WTC11 (cell line): ENCODE data around the gene CHMP5. TPM values are rescaled to one million over a fixed set of nuclear protein-coding genes. Genes with fewer than 3 reads are reported as not detected.

Source experiments
- ATAC-seq: fragments of 200-7000 bp; cut with Tn5 transposase; 2 replicates; pipeline ENCODE4 v1.10.0; 2021; ENCODE audit warnings: mild to moderate bottlenecking, moderate library complexity
- CTCF ChIA-PET: fragments of 300-600 bp; sonication (Branson Sonifier 250); formaldehyde crosslinking; loops from one replicate; lab custom pipeline; 2021; ENCODE audit warnings: antibody characterized with exemption; lab: Charles Lee
- POLR2A ChIA-PET: fragments of 350-600 bp; sonication (Branson Sonifier 250); formaldehyde crosslinking; loops from one replicate; lab custom pipeline; 2021; ENCODE audit warnings: antibody characterized with exemption; lab: Charles Lee
- DNase-seq: peaks from one replicate; pipeline ENCODE4 v3.0.0; 2021; ENCODE audit warnings: low spot score
- H3K27ac Mint-ChIP-seq: 2 replicates; pipeline ENCODE4 v1.8.0; 2021; ENCODE audit warnings: mixed read lengths
- H3K27me3 Mint-ChIP-seq: 2 replicates; pipeline ENCODE4 v1.8.0; 2021; ENCODE audit warnings: low read depth, mild to moderate bottlenecking, moderate library complexity, mixed read lengths
- H3K36me3 Mint-ChIP-seq: 2 replicates; pipeline ENCODE4 v1.8.0; 2021; ENCODE audit warnings: mixed read lengths
- H3K4me1 Mint-ChIP-seq: 2 replicates; pipeline ENCODE4 v1.8.0; 2022; ENCODE audit warnings: mixed read lengths
- H3K4me3 Mint-ChIP-seq: 2 replicates; pipeline ENCODE4 v1.8.0; 2021; ENCODE audit warnings: mild to moderate bottlenecking, moderate library complexity, mixed read lengths
- H3K9me3 Mint-ChIP-seq: 2 replicates; pipeline ENCODE4 v1.8.0; 2021; ENCODE audit warnings: mixed read lengths
- AR ChIP-seq: fragments of 250-450 bp; sonication (Bioruptor Pico); IDR thresholded peaks from 2 replicates; pipeline ENCODE4 v1.9.0; 2021; ENCODE audit warnings: mild to moderate bottlenecking
- CDX4 ChIP-seq: fragments of 250-450 bp; sonication (Bioruptor Pico); IDR thresholded peaks from 2 replicates; pipeline ENCODE4 v1.9.0; 2021; ENCODE audit warnings: moderate library complexity, mild to moderate bottlenecking, inconsistent platforms, borderline replicate concordance
- CREB1 ChIP-seq: sonication (generic); formaldehyde crosslinking; IDR thresholded peaks from 2 replicates; pipeline ENCODE4 v1.8.0; 2023; ENCODE audit warnings: mild to moderate bottlenecking, missing genetic modification reagents
- CTCF ChIP-seq: fragments of 200-600 bp; IDR thresholded peaks from 2 replicates; pipeline ENCODE4 v1.8.0; 2022; ENCODE audit warnings: antibody characterized with exemption
- EMX1 ChIP-seq: fragments of 250-450 bp; sonication (Bioruptor Pico); IDR thresholded peaks from 2 replicates; pipeline ENCODE4 v1.8.0; 2021; ENCODE audit warnings: mild to moderate bottlenecking
- ERG ChIP-seq: fragments of 250-450 bp; sonication (Bioruptor Pico); IDR thresholded peaks from 2 replicates; pipeline ENCODE4 v1.8.0; 2021; ENCODE audit warnings: mild to moderate bottlenecking
- FOXK1 ChIP-seq: sonication (generic); formaldehyde crosslinking; IDR thresholded peaks from 2 replicates; pipeline ENCODE4 v1.8.0; 2022; ENCODE audit warnings: mild to moderate bottlenecking, moderate library complexity, missing genetic modification reagents
- FOXP1 ChIP-seq: sonication (generic); formaldehyde crosslinking; IDR thresholded peaks from 2 replicates; pipeline ENCODE4 v1.8.0; 2022; ENCODE audit warnings: missing genetic modification reagents, mild to moderate bottlenecking, moderate library complexity, borderline replicate concordance
- GTF2I ChIP-seq: fragments of 250-450 bp; sonication (Bioruptor Pico); conservative IDR thresholded peaks from 2 replicates; pipeline ENCODE4 v1.4.0; 2021; ENCODE audit warnings: mild to moderate bottlenecking
- JUN ChIP-seq: sonication (generic); formaldehyde crosslinking; IDR thresholded peaks from 2 replicates; pipeline ENCODE4 v1.8.0; 2023; ENCODE audit warnings: mild to moderate bottlenecking, missing genetic modification reagents
- RELA ChIP-seq: sonication (generic); formaldehyde crosslinking; IDR thresholded peaks from 2 replicates; pipeline ENCODE4 v1.8.1; 2022; ENCODE audit warnings: missing genetic modification reagents, mild to moderate bottlenecking, borderline replicate concordance
- SMAD4 ChIP-seq: sonication (generic); formaldehyde crosslinking; IDR thresholded peaks from 2 replicates; pipeline ENCODE4 v1.8.0; 2022; ENCODE audit warnings: mild to moderate bottlenecking, missing genetic modification reagents
- TEAD4 ChIP-seq: sonication (generic); formaldehyde crosslinking; IDR thresholded peaks from 2 replicates; pipeline ENCODE4 v1.8.0; 2022; ENCODE audit warnings: mild to moderate bottlenecking, missing genetic modification reagents
- ZMAT4 ChIP-seq: fragments of 250-450 bp; sonication (Bioruptor Pico); IDR thresholded peaks from 2 replicates; pipeline ENCODE4 v1.9.0; 2021; ENCODE audit warnings: mild to moderate bottlenecking
- ZNF138 ChIP-seq: sonication (generic); formaldehyde crosslinking; conservative IDR thresholded peaks from 2 replicates; pipeline ENCODE4 v1.8.1; 2022; ENCODE audit warnings: mild to moderate bottlenecking, moderate library complexity, missing genetic modification reagents
- total RNA-seq: library from RNA; stranded (reverse); gene quantifications from 3 replicates; pipeline ENCODE4 v1.2.3, GENCODE V29; 2021

Gene CHMP5
- total RNA-seq, 1 experiment from 2014 or later, result 46.2 TPM

GRCh38 chr9:33289496-33289895 lies 24.6 kb downstream of the CHMP5 start:
- no peaks in the 10 kb centered on the region for H3K9me3 Mint-ChIP-seq
- POLR2A ChIA-PET, result interaction anchor here (1.2 to 1.5 kb wide), 5 partner anchors 13 to 264 kb away, joined by 3 to 13 read pairs (median 6); partner anchors contain the start of genes BAG1, CHMP5, DNAJA1 and NOL6
- peaks cover 4% of the 10 kb centered on the region for H3K36me3 Mint-ChIP-seq
- ATAC-seq, result no peak
- no peak for TF ChIP-seq JUN (CRISPR knock-in tag)
- TF ChIP-seq, all 79 proteins: peak for 0
- peak overlapping the region; percentile 99; the same call in 1 of the 2 replicates for H3K27ac Mint-ChIP-seq
- peak overlapping the region; percentile 99 for H3K4me3 Mint-ChIP-seq
- H3K4me1 Mint-ChIP-seq, result peaks cover 14% of the 10 kb centered on the region
- H3K27me3 Mint-ChIP-seq, result no peaks in the 10 kb centered on the region
- DNase-seq, result no peak
- CTCF ChIA-PET, result interaction anchor here (0.6 to 1.7 kb wide), 4 partner anchors 126 to 195 kb away, joined by 3 to 7 read pairs (median 5); no protein-coding TSS in a partner anchor

GRCh38 chr9:33289936-33290246 lies 25.0 kb downstream of the CHMP5 start:
- ChIA-PET CTCF (interaction anchor here (0.6 to 1.7 kb wide), 6 partner anchors 126 to 234 kb away, joined by 3 to 7 read pairs (median 4); partner anchors contain the start of genes ANKRD18B and AQP3), POLR2A (interaction anchor here (0.6 to 1.5 kb wide), 7 partner anchors 13 to 1024 kb away, joined by 3 to 13 read pairs (median 6); partner anchors contain the start of genes BAG1, CHMP5, DNAJA1 and NOL6)
- Mint-ChIP-seq H3K27me3 (no peaks in the 10 kb centered on the region), H3K27ac (peak overlapping the region; percentile 99), H3K4me1 (peaks cover 14% of the 10 kb centered on the region), H3K36me3 (peaks cover 8% of the 10 kb centered on the region), H3K4me3 (peak overlapping the region; percentile 99), H3K9me3 (no peaks in the 10 kb centered on the region)
- TF ChIP-seq FOXP1 (CRISPR knock-in tag) (no peak), RELA (CRISPR knock-in tag) (no peak), ZMAT4 (CRISPR knock-in tag) (no peak), ERG (CRISPR knock-in tag) (no peak), CTCF (no peak), CDX4 (CRISPR knock-in tag) (no peak), EMX1 (CRISPR knock-in tag) (no peak), CREB1 (CRISPR knock-in tag) (no peak), TEAD4 (0 out of 2 replicates have a peak, but pooled peaks have one; percentile 9), FOXK1 (no peak), GTF2I (CRISPR knock-in tag) (no peak), AR (peak; percentile 67; the same call in 1 of the 2 replicates), ZNF138 (no peak), SMAD4 (CRISPR knock-in tag) (no peak)
- ATAC-seq (peak; percentile 15), DNase-seq (peak; percentile 22)
